ENCODE data around the gene ZNF100.

DNA sequence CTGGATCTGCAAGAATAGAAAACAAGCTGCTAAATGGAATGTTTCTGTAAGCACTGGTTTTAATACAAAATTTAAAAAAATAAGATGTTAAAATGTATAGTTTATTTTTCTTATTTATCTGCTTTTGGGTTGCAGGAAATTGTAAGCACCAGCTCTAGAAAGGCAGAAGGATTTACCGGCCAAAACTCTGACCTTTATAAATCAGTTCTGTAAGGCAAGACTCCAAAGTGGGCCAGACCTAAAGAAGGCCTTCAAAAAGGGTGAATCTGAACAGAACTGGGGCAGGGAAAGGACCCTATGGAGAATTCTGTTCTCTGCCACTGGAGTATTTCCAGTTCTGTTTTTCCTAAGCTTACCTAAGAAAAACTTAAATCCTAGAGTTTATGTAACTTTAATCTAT, 19.3 kb downstream of the ZNF100 start:
- TF ChIP-seq, protein P1, sequence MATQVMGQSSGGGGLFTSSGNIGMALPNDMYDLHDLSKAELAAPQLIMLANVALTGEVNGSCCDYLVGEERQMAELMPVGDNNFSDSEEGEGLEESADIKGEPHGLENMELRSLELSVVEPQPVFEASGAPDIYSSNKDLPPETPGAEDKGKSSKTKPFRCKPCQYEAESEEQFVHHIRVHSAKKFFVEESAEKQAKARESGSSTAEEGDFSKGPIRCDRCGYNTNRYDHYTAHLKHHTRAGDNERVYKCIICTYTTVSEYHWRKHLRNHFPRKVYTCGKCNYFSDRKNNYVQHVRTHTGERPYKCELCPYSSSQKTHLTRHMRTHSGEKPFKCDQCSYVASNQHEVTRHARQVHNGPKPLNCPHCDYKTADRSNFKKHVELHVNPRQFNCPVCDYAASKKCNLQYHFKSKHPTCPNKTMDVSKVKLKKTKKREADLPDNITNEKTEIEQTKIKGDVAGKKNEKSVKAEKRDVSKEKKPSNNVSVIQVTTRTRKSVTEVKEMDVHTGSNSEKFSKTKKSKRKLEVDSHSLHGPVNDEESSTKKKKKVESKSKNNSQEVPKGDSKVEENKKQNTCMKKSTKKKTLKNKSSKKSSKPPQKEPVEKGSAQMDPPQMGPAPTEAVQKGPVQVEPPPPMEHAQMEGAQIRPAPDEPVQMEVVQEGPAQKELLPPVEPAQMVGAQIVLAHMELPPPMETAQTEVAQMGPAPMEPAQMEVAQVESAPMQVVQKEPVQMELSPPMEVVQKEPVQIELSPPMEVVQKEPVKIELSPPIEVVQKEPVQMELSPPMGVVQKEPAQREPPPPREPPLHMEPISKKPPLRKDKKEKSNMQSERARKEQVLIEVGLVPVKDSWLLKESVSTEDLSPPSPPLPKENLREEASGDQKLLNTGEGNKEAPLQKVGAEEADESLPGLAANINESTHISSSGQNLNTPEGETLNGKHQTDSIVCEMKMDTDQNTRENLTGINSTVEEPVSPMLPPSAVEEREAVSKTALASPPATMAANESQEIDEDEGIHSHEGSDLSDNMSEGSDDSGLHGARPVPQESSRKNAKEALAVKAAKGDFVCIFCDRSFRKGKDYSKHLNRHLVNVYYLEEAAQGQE (IDR thresholded peaks at IDR 0.05; ENCODE audit: insufficient read depth in 1 of 2, low read depth in 2 of 2, low read length in 2 of 2) = no peak
- TF ChIP-seq POLR2AphosphoS5 (IDR thresholded peaks at IDR 0.05; ENCODE audit: low read depth, low read length) (no peak), TAF1 (IDR thresholded peaks at IDR 0.05; ENCODE audit: borderline replicate concordance, insufficient read depth, low read length) (no peak)
